Peyer's patch (tissue), 4 donors: Measurements from ENCODE around the gene WBP1L.

ENCODE experiments used
- POLR2A ChIP-seq, 2 donors: fragments of 450-650 bp; IDR thresholded peaks; one replicate each; pipeline ENCODE4 v1.5.1; 2017; ENCODE audit warnings: antibody characterized with exemption in 2 of 2, mild to moderate bottlenecking in 2 of 2, moderate library complexity in 2 of 2
- TF ChIP-seq, protein P1 (sequence below), 6 experiments: fragments of 450-650 bp in 4 of 6; fragments of 200-600 bp in 2 of 6; sonication (generic) in 1 of 6; IDR thresholded peaks; one replicate each; pipeline ENCODE4 v1.5.1; 2017 to 2019; ENCODE audit warnings: antibody characterized with exemption in 6 of 6, mild to moderate bottlenecking in 3 of 6, moderate library complexity in 1 of 6

DNA sequence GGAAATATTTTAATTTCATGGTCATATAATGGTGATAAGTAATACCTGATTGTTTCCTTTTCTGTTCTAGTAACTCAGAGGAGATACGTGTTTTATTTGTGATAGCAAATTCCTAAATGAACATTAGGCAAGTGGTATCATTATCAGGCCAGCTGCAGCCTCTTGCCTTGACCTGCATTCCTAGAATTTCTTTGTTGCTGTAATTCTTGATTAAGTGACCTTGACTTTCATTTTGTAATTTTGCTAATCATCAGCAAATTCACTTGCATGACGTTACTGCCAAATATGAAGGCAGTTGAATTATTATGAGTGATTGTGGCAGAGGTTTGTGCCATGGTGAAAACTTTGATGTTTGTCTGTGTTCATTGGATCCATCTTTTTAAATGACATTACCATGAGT, 119.9 kb downstream of the WBP1L start:
- no peak for TF ChIP-seq POLR2A (IDR thresholded peaks at IDR 0.05)
- TF ChIP-seq, protein P1, sequence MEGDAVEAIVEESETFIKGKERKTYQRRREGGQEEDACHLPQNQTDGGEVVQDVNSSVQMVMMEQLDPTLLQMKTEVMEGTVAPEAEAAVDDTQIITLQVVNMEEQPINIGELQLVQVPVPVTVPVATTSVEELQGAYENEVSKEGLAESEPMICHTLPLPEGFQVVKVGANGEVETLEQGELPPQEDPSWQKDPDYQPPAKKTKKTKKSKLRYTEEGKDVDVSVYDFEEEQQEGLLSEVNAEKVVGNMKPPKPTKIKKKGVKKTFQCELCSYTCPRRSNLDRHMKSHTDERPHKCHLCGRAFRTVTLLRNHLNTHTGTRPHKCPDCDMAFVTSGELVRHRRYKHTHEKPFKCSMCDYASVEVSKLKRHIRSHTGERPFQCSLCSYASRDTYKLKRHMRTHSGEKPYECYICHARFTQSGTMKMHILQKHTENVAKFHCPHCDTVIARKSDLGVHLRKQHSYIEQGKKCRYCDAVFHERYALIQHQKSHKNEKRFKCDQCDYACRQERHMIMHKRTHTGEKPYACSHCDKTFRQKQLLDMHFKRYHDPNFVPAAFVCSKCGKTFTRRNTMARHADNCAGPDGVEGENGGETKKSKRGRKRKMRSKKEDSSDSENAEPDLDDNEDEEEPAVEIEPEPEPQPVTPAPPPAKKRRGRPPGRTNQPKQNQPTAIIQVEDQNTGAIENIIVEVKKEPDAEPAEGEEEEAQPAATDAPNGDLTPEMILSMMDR (IDR thresholded peaks at IDR 0.05): no peak
